Esophagus squamous epithelium (tissue), 4 donors: ENCODE results near the gene CD48.

ENCODE experiments used
- CTCF ChIP-seq, 6 experiments: fragments of 450-650 bp in 4 of 6; fragments of 200-600 bp in 2 of 6; sonication (generic) in 2 of 6; IDR thresholded peaks; one replicate each; pipeline ENCODE4 v1.5.1; 2016 to 2019; ENCODE audit warnings: antibody characterized with exemption in 6 of 6, mild to moderate bottlenecking in 4 of 6, moderate library complexity in 4 of 6
- POLR2A ChIP-seq, 4 donors: fragments of 450-650 bp; IDR thresholded peaks; one replicate each; pipeline ENCODE4 v1.6.1; 2017; ENCODE audit warnings: antibody characterized with exemption in 4 of 4, mild to moderate bottlenecking in 4 of 4, moderate library complexity in 3 of 4

- no peak for TF ChIP-seq POLR2A (IDR thresholded peaks at IDR 0.05)
- no peak for TF ChIP-seq CTCF (IDR thresholded peaks at IDR 0.05)
These were observed 46.9 kb upstream of the CD48 start for GRCh38 chr1:160758521-160758920.
